ENCODE data around the gene LIG4. TPM values are rescaled to one million over a fixed set of nuclear protein-coding genes. Genes with fewer than 3 reads are reported as not detected.

The LIG4 gene
- polyA plus RNA-seq, 4 donors: 12.5 to 20.9 (median 16.9) TPM

GRCh38 chr13:108195146-108195545 is 20.2 kb downstream of the LIG4 start:
- DNase-seq (ENCODE audit: low read depth in 4 of 4, low spot score in 2 of 4): no peak

GRCh38 chr13:108194435-108194936 is 20.9 kb downstream of the LIG4 start:
- DNase-seq (ENCODE audit: low read depth in 4 of 4, low spot score in 2 of 4): no peak

GRCh38 chr13:108193806-108194205 is 21.5 kb downstream of the LIG4 start:
- no peak for DNase-seq (ENCODE audit: low read depth in 4 of 4, low spot score in 2 of 4)

GRCh38 chr13:108190897-108191296 is 24.4 kb downstream of the LIG4 start:
- no peak for DNase-seq (ENCODE audit: low read depth in 4 of 4, low spot score in 2 of 4)

- DNase-seq (ENCODE audit: low read depth in 4 of 4, low spot score in 2 of 4): no peak
These were observed 27.1 kb downstream of the LIG4 start for GRCh38 chr13:108188260-108188659.

GRCh38 chr13:108185223-108185622 is 30.1 kb downstream of the LIG4 start:
- DNase-seq (ENCODE audit: low read depth in 4 of 4, low spot score in 2 of 4): no peak

- no peak for DNase-seq (ENCODE audit: low read depth in 4 of 4, low spot score in 2 of 4)
These were observed 32.7 kb downstream of the LIG4 start for GRCh38 chr13:108182652-108183051.

GRCh38 chr13:108178078-108178477 is 37.3 kb downstream of the LIG4 start:
- DNase-seq (ENCODE audit: low read depth in 4 of 4, low spot score in 2 of 4): no peak

GRCh38 chr13:108176685-108177274 is 38.6 kb downstream of the LIG4 start:
- DNase-seq (ENCODE audit: low read depth in 4 of 4, low spot score in 2 of 4): no peak

GRCh38 chr13:108168929-108169328 is 46.4 kb downstream of the LIG4 start:
- no peak for DNase-seq (ENCODE audit: low read depth in 4 of 4, low spot score in 2 of 4)

GRCh38 chr13:108166078-108166477 is 49.3 kb downstream of the LIG4 start:
- DNase-seq (ENCODE audit: low read depth in 4 of 4, low spot score in 2 of 4): no peak

GRCh38 chr13:108158746-108159145 is 56.6 kb downstream of the LIG4 start:
- DNase-seq (ENCODE audit: low read depth in 4 of 4, low spot score in 2 of 4): no peak

Other genes with a start within 250 kb of the LIG4 start
- 10 to 100 TPM; 12.7 to 16.7 (median 16.1) TPM for gene ABHD13, start 2.9 kb upstream of the LIG4 start, polyA plus RNA-seq (ENCODE audit: insufficient read length in 4 of 4)
- 1 to 10 TPM; 1.2 to 3.0 (median 2.1) TPM for gene TNFSF13B, start 54.2 kb upstream of the LIG4 start, polyA plus RNA-seq (ENCODE audit: insufficient read length in 4 of 4)

Measured in left renal cortex interstitium (tissue), 4 donors.